ENCODE measurements around the gene ANGPTL8.

ANGPTL8 gene

GRCh38 chr19:11278670-11279069 lies 39.3 kb downstream of the ANGPTL8 start:
- no peak overlapping the region for H3K27ac ChIP-seq
- no peak overlapping the region for H3K4me3 ChIP-seq

GRCh38 chr19:11279505-11280236 lies 40.3 kb downstream of the ANGPTL8 start:
- peak overlapping the region in 1 of 21 experiments; percentile 32 for H3K27ac ChIP-seq

GRCh38 chr19:11281356-11282049 lies 42.1 kb downstream of the ANGPTL8 start:
- H3K4me3 ChIP-seq: no peak overlapping the region
- H3K27ac ChIP-seq: no peak overlapping the region

More at GRCh38 chr19:11279505-11280236, 40.3 kb downstream of the ANGPTL8 start:
- H3K4me3 ChIP-seq: no peak overlapping the region

- Histone ChIP-seq H3K4me3 (no peak overlapping the region), H3K27ac (peak overlapping the region in 6 of 21 experiments; percentile 3 to 41 (median 22))
Measured at GRCh38 chr19:11284515-11284914, 45.1 kb downstream of the ANGPTL8 start.

GRCh38 chr19:11286312-11286974 lies 47.0 kb downstream of the ANGPTL8 start:
- Histone ChIP-seq H3K27ac (peak overlapping the region in 11 of 21 experiments; percentile 0 to 56 (median 38)), H3K4me3 (no peak overlapping the region)

GRCh38 chr19:11288349-11288748 lies 48.9 kb downstream of the ANGPTL8 start:
- Histone ChIP-seq H3K27ac (no peak overlapping the region), H3K4me3 (no peak overlapping the region)

- Histone ChIP-seq H3K4me3 (no peak overlapping the region), H3K27ac (no peak overlapping the region)
Measured at GRCh38 chr19:11290256-11290655, 50.8 kb downstream of the ANGPTL8 start.

- Histone ChIP-seq H3K27ac (no peak overlapping the region), H3K4me3 (no peak overlapping the region)
Measured at GRCh38 chr19:11291415-11291814, 52.0 kb downstream of the ANGPTL8 start.
